ENCODE data around the gene SELP.
A peak's percentile ranks its signal among the peaks of the same experiment; 100 is the strongest.

DNA sequence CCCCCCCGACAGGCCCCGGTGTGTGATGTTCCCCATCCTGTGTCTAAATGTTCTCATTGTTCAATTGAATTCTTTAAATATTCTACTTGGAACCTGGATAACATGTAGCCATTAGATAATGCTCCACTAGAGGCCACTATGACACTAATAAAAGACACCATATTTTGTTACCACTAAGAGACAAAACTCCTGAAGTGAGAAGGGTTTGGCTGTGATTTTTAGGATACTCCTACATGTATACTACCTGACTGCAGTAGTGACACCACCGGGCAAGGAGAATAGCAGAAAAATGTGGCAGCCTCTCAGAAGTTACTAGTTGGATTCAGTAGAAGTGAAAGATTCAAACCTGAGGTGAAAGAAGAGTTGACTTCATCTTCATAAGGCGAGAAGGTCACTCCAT, 79.6 kb downstream of the SELP start:
- TF ChIP-seq, protein P1, sequence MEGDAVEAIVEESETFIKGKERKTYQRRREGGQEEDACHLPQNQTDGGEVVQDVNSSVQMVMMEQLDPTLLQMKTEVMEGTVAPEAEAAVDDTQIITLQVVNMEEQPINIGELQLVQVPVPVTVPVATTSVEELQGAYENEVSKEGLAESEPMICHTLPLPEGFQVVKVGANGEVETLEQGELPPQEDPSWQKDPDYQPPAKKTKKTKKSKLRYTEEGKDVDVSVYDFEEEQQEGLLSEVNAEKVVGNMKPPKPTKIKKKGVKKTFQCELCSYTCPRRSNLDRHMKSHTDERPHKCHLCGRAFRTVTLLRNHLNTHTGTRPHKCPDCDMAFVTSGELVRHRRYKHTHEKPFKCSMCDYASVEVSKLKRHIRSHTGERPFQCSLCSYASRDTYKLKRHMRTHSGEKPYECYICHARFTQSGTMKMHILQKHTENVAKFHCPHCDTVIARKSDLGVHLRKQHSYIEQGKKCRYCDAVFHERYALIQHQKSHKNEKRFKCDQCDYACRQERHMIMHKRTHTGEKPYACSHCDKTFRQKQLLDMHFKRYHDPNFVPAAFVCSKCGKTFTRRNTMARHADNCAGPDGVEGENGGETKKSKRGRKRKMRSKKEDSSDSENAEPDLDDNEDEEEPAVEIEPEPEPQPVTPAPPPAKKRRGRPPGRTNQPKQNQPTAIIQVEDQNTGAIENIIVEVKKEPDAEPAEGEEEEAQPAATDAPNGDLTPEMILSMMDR (IDR thresholded peaks at IDR 0.05), result peak; percentile 56
- TF ChIP-seq SIN3A (IDR thresholded peaks at IDR 0.05; ENCODE audit: borderline replicate concordance, insufficient read depth, low read depth, low read length), result no peak
- TF ChIP-seq, protein P2, sequence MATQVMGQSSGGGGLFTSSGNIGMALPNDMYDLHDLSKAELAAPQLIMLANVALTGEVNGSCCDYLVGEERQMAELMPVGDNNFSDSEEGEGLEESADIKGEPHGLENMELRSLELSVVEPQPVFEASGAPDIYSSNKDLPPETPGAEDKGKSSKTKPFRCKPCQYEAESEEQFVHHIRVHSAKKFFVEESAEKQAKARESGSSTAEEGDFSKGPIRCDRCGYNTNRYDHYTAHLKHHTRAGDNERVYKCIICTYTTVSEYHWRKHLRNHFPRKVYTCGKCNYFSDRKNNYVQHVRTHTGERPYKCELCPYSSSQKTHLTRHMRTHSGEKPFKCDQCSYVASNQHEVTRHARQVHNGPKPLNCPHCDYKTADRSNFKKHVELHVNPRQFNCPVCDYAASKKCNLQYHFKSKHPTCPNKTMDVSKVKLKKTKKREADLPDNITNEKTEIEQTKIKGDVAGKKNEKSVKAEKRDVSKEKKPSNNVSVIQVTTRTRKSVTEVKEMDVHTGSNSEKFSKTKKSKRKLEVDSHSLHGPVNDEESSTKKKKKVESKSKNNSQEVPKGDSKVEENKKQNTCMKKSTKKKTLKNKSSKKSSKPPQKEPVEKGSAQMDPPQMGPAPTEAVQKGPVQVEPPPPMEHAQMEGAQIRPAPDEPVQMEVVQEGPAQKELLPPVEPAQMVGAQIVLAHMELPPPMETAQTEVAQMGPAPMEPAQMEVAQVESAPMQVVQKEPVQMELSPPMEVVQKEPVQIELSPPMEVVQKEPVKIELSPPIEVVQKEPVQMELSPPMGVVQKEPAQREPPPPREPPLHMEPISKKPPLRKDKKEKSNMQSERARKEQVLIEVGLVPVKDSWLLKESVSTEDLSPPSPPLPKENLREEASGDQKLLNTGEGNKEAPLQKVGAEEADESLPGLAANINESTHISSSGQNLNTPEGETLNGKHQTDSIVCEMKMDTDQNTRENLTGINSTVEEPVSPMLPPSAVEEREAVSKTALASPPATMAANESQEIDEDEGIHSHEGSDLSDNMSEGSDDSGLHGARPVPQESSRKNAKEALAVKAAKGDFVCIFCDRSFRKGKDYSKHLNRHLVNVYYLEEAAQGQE (IDR thresholded peaks at IDR 0.05; ENCODE audit: insufficient read depth in 1 of 2, low read depth in 2 of 2, low read length in 1 of 2), result no peak
- no peak for TF ChIP-seq POLR2AphosphoS5 (IDR thresholded peaks at IDR 0.05; ENCODE audit: low read depth, low read length)
- no peak for TF ChIP-seq TCF7L2 (IDR thresholded peaks at IDR 0.05; ENCODE audit: low read depth, low read length)

Data from Panc1 (cell line).